ENCODE measurements around the gene IPCEF1. TPM values are rescaled to one million over a fixed set of nuclear protein-coding genes. Genes with fewer than 3 reads are reported as not detected.
"Not testable (repeated sequence)": the region's sequence is repeated elsewhere in the genome, so short reads cannot be mapped to it uniquely, and the experiment has no call there.

The IPCEF1 gene
- polyA plus RNA-seq, 1 donor, result 2.2 TPM

GRCh38 chr6:154341336-154341735, 15.3 kb downstream of the IPCEF1 start:
- Histone ChIP-seq H3K27me3 (ENCODE audit: control insufficient read depth, insufficient read depth, low read length) (no peaks in the 10 kb centered on the region), H3K27ac (ENCODE audit: low read length) (no peak overlapping the region), H3K9me3 (ENCODE audit: control insufficient read depth, low read depth, low read length) (no peaks in the 10 kb centered on the region), H3K4me1 (ENCODE audit: control insufficient read depth, insufficient read depth, low read length) (no peaks in the 10 kb centered on the region), H3K36me3 (ENCODE audit: control insufficient read depth, insufficient read depth, low read length) (no peaks in the 10 kb centered on the region), H3K4me3 (ENCODE audit: low read length) (no peak overlapping the region)
- no peak for DNase-seq
- whole genome bisulfite sequencing (ENCODE audit: insufficient coverage, low lambda C conversion rate), result 90% methylated on average over 2 of the region's 4 CpGs

DNA sequence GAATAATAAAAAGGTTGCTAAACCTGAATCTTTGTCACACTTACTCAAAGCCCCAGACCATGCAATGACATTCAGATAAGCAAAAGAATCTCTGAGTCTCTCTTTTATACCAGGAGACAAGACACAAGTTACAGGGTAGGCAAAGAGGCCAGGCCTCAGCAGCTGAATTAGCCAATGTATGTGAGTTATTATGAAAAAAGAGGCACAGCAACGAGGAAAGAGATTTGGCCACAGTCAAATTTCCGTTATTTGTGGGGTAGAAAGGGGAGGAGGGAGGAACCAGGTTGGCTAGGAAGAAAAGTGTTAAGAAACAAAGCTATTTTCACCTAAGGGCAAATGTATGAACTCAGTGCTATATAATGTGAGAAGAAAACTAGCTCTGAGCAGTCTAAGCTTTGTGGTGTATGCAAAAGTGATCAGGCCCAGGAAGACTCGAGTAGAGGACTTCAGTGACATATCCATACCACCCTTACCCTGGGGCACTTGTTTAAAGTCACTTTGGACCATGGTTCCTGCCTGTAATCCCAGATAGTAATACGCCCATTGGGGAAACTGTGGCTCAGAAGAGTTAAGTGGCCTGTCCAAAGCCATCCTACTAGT, 19.1 kb downstream of the IPCEF1 start:
- no peaks in the 10 kb centered on the region for H3K36me3 ChIP-seq (ENCODE audit: control insufficient read depth, insufficient read depth, low read length)
- 90% methylated on average over 2 of the region's 4 CpGs for WGBS (ENCODE audit: insufficient coverage, low lambda C conversion rate)
- no peak overlapping the region for H3K4me3 ChIP-seq (ENCODE audit: low read length)
- no peak overlapping the region for H3K27ac ChIP-seq (ENCODE audit: low read length)
- no peak for DNase-seq
- no peaks in the 10 kb centered on the region for H3K9me3 ChIP-seq (ENCODE audit: control insufficient read depth, low read depth, low read length)
- H3K4me1 ChIP-seq (ENCODE audit: control insufficient read depth, insufficient read depth, low read length), result no peaks in the 10 kb centered on the region
- no peaks in the 10 kb centered on the region for H3K27me3 ChIP-seq (ENCODE audit: control insufficient read depth, insufficient read depth, low read length)

DNA sequence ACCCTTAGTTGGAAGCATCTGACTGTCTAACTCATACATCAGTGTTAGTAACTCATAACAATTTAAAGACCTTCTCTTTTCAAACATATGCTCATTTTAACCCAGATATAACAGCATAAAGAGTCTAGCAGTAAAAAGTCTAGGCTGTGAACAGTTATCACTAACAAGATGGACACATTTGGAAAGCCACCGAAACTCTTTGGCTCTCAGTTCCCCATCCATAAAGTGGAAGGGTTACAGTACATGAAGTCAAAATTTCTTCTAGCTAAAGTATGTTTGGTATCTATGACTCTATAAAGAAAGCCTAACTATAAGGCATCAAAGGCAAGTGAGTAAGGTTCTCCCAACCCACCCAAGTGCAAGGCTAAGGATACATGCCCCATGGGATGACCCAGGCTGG, 22.5 kb downstream of the IPCEF1 start:
- H3K27me3 ChIP-seq (ENCODE audit: control insufficient read depth, insufficient read depth, low read length); H3K27ac ChIP-seq (ENCODE audit: low read length); H3K4me3 ChIP-seq (ENCODE audit: low read length); H3K4me1 ChIP-seq (ENCODE audit: control insufficient read depth, insufficient read depth, low read length); DNase-seq; H3K36me3 ChIP-seq (ENCODE audit: control insufficient read depth, insufficient read depth, low read length); H3K9me3 ChIP-seq (ENCODE audit: control insufficient read depth, low read depth, low read length): not testable (repeated sequence)
- WGBS (ENCODE audit: insufficient coverage, low lambda C conversion rate), result no CpG with 5 or more reads among the region's 1 CpG

GRCh38 chr6:154331750-154332149, 24.9 kb downstream of the IPCEF1 start:
- H3K9me3 ChIP-seq (ENCODE audit: control insufficient read depth, low read depth, low read length), result no peaks in the 10 kb centered on the region
- no peak overlapping the region for H3K4me3 ChIP-seq (ENCODE audit: low read length)
- no CpG with 5 or more reads among the region's 2 CpGs for WGBS (ENCODE audit: insufficient coverage, low lambda C conversion rate)
- DNase-seq, result no peak
- no peaks in the 10 kb centered on the region for H3K27me3 ChIP-seq (ENCODE audit: control insufficient read depth, insufficient read depth, low read length)
- no peak overlapping the region for H3K27ac ChIP-seq (ENCODE audit: low read length)
- no peaks in the 10 kb centered on the region for H3K4me1 ChIP-seq (ENCODE audit: control insufficient read depth, insufficient read depth, low read length)
- H3K36me3 ChIP-seq (ENCODE audit: control insufficient read depth, insufficient read depth, low read length), result no peaks in the 10 kb centered on the region

DNA sequence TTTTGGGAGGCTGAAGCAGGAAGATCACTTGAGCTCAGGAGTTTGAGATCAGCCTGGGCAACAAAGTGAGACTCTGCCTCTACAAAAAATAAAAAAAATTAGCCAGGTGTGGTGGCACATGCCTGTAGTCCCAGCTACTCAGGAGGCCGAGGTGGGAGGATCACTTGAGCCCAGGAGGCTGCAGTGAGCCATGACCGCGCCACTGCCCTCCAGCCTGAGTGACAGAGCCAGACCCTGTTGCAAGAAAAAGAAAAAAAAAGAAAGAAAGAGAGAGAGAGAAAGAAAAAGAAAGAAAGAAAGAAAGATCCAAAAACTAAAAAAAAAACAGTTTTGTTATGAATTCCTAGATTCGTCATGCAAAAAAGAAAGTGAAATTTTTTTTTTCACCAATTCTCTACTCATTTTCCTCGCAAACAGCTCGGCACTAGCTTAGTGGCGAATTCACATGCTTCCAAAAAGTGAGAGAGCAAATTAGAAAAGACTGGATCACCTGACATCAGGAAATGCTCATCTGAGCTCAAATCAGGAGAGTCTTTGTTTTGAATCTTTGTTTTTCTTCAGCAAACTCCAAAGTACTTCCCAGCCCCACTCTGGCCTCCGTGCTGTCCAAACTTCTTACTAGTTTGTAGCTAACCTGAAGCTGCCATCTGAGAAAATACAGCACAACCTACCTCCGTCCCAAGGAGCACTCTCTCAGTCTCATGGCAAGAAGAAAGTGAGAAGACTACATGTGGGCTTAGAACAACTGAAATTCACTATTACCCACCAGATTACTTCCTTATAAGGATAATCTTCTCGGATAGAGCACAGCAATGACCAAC, 27.0 kb downstream of the IPCEF1 start:
- DNase-seq, result no peak
- Histone ChIP-seq H3K27ac (ENCODE audit: low read length) (no peak overlapping the region), H3K4me1 (ENCODE audit: control insufficient read depth, insufficient read depth, low read length) (no peaks in the 10 kb centered on the region), H3K4me3 (ENCODE audit: low read length) (no peak overlapping the region), H3K9me3 (ENCODE audit: control insufficient read depth, low read depth, low read length) (no peaks in the 10 kb centered on the region), H3K27me3 (ENCODE audit: control insufficient read depth, insufficient read depth, low read length) (no peaks in the 10 kb centered on the region), H3K36me3 (ENCODE audit: control insufficient read depth, insufficient read depth, low read length) (no peaks in the 10 kb centered on the region)
- WGBS (ENCODE audit: insufficient coverage, low lambda C conversion rate), result 83% methylated on average over 3 of the region's 10 CpGs

- not testable (repeated sequence) for DNase-seq; H3K9me3 ChIP-seq (ENCODE audit: control insufficient read depth, low read depth, low read length); H3K27me3 ChIP-seq (ENCODE audit: control insufficient read depth, insufficient read depth, low read length); H3K27ac ChIP-seq (ENCODE audit: low read length); H3K36me3 ChIP-seq (ENCODE audit: control insufficient read depth, insufficient read depth, low read length); H3K4me1 ChIP-seq (ENCODE audit: control insufficient read depth, insufficient read depth, low read length); H3K4me3 ChIP-seq (ENCODE audit: low read length)
- WGBS (ENCODE audit: insufficient coverage, low lambda C conversion rate), result 100% methylated on average over 1 of the region's 1 CpG
Observed at GRCh38 chr6:154327313-154327712, 29.3 kb downstream of the IPCEF1 start.

- Histone ChIP-seq H3K4me1 (ENCODE audit: control insufficient read depth, insufficient read depth, low read length) (no peaks in the 10 kb centered on the region), H3K27me3 (ENCODE audit: control insufficient read depth, insufficient read depth, low read length) (no peaks in the 10 kb centered on the region), H3K36me3 (ENCODE audit: control insufficient read depth, insufficient read depth, low read length) (no peaks in the 10 kb centered on the region), H3K9me3 (ENCODE audit: control insufficient read depth, low read depth, low read length) (no peaks in the 10 kb centered on the region), H3K4me3 (ENCODE audit: low read length) (no peak overlapping the region), H3K27ac (ENCODE audit: low read length) (no peak overlapping the region)
- no peak for DNase-seq
Observed at GRCh38 chr6:154325142-154325541, 31.5 kb downstream of the IPCEF1 start.

GRCh38 chr6:154320181-154320580, 36.4 kb downstream of the IPCEF1 start:
- Histone ChIP-seq H3K27ac (ENCODE audit: low read length) (no peak overlapping the region), H3K4me1 (ENCODE audit: control insufficient read depth, insufficient read depth, low read length) (no peaks in the 10 kb centered on the region), H3K27me3 (ENCODE audit: control insufficient read depth, insufficient read depth, low read length) (no peaks in the 10 kb centered on the region), H3K9me3 (ENCODE audit: control insufficient read depth, low read depth, low read length) (no peaks in the 10 kb centered on the region), H3K36me3 (ENCODE audit: control insufficient read depth, insufficient read depth, low read length) (no peaks in the 10 kb centered on the region), H3K4me3 (ENCODE audit: low read length) (no peak overlapping the region)
- DNase-seq, result no peak
- 76% methylated on average over 3 of the region's 3 CpGs for WGBS (ENCODE audit: insufficient coverage, low lambda C conversion rate)

DNA sequence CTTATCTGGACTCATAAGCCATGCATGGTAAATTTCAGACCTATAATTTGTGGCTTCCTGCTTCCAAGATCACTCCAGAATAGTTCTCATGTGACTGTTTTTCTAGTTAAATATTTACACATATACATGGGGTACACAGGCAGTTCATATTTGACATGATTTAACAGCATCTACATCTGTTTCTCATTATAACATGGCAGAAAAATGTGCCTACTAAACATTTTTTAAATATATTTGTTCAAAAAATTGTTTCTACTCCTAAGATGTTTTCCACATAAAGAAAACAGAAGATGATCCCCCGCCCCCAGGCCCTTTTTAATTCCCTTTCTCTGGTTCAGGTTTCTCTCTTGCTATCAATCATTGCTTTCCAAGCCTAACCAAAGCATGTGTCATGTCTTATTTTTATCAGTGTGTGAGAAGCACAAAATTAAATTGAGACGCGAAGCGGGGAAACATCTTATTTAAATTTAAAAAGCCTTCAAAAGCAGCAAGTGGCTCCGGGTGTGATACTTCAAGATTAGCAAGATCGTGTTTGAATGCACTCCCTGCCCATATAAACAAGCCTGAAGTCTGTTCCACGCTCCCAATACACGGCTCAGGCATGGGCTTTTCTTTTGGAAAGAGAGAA, 37.3 kb downstream of the IPCEF1 start:
- WGBS (ENCODE audit: insufficient coverage, low lambda C conversion rate), result 80% methylated on average over 1 of the region's 8 CpGs
- DNase-seq, result peak in 1 of 2 donors; percentile 20
- Histone ChIP-seq H3K27me3 (ENCODE audit: control insufficient read depth, insufficient read depth, low read length) (no peaks in the 10 kb centered on the region), H3K4me3 (ENCODE audit: low read length) (no peak overlapping the region), H3K27ac (ENCODE audit: low read length) (no peak overlapping the region), H3K36me3 (ENCODE audit: control insufficient read depth, insufficient read depth, low read length) (no peaks in the 10 kb centered on the region), H3K9me3 (ENCODE audit: control insufficient read depth, low read depth, low read length) (no peaks in the 10 kb centered on the region), H3K4me1 (ENCODE audit: control insufficient read depth, insufficient read depth, low read length) (no peaks in the 10 kb centered on the region)

DNA sequence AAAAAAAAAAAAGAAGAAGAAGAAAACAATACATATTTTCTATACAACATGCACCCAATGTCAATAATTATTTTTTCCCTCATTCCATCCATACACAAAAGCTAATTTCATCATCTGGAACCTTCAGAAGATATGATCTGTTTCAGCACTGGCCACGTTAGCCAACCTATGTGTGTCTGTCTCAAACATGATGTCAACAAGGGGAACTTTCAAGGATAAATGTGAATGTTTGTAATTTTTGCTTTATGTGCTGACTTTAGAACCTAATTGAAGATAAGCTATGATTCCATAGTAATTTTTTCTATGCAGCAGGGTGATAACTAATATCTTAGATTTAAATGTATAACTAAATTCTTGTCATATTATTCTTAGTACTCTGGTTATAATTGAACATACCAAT, 37.9 kb downstream of the IPCEF1 start:
- peak in 1 of 2 donors; percentile 5 for DNase-seq
- H3K9me3 ChIP-seq (ENCODE audit: control insufficient read depth, low read depth, low read length), result no peaks in the 10 kb centered on the region
- no peaks in the 10 kb centered on the region for H3K36me3 ChIP-seq (ENCODE audit: control insufficient read depth, insufficient read depth, low read length)
- no CpG with 5 or more reads among the region's 1 CpG for WGBS (ENCODE audit: insufficient coverage, low lambda C conversion rate)
- no peak overlapping the region for H3K4me3 ChIP-seq (ENCODE audit: low read length)
- H3K27ac ChIP-seq (ENCODE audit: low read length), result no peak overlapping the region
- H3K4me1 ChIP-seq (ENCODE audit: control insufficient read depth, insufficient read depth, low read length), result no peaks in the 10 kb centered on the region
- no peaks in the 10 kb centered on the region for H3K27me3 ChIP-seq (ENCODE audit: control insufficient read depth, insufficient read depth, low read length)
